HG02852 (cell line): ENCODE data around the gene KRT71.

Source experiments
- ATAC-seq: cut with Tn5 transposase; IDR thresholded peaks from one replicate; pipeline ENCODE4 v1.9.1; 2021; ENCODE audit warnings: mild to moderate bottlenecking, moderate library complexity; ENCODE audit not compliant: unreplicated experiment

The KRT71 gene

DNA sequence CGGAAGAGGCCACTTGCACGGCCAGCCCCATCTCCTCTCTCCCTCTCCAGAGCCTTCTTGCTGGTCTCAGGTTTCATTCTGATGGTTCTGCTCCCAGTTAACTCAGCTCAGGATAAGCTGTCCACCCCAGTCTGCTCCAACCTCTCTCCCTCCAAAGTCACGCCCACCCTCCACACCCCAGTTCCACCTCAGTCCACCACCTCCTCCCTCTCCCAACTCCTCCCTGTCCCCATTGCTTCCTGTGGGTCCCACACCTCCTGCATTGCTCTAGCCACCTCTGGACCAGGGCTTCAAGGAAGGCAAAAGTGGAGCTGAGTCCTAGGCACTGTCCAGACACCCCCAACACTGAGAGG lies 13.1 kb downstream of the KRT71 start:
- no peak for ATAC-seq

DNA sequence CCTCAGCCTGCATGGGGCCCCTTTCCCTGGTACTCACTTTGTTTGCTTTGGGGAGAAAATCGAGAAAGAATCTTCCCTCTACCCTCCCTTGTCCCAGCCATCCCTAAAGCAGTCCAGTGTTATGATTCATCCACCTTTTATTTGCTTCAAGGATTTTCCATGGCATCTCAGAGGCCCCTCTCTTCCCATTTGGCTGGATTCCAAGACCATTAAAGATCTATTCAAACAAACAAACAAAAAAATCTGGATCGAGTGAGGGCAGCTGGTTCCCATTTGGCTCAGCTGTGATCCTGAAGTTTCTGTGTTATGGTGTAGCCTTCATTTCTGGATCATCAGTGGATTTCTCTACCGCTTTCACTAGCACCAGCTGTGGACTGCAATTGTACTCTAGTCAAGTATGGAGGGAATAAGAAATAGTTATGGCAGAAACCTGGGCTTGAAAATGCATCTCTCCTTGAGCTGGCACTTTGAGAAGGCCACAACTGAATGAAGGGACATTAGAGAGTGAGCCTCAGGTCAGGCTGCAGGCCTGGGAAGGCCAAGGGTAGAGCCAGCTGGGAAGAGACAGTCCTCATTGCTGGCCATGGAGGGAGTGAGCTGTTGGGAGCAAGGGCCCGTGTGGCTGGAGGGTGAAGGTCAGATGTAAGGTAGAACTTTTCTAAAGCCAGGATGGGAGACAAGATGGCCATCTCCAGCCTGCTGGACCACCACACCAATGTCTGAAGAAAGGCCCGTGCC lies 13.7 kb downstream of the KRT71 start:
- ATAC-seq = no peak

DNA sequence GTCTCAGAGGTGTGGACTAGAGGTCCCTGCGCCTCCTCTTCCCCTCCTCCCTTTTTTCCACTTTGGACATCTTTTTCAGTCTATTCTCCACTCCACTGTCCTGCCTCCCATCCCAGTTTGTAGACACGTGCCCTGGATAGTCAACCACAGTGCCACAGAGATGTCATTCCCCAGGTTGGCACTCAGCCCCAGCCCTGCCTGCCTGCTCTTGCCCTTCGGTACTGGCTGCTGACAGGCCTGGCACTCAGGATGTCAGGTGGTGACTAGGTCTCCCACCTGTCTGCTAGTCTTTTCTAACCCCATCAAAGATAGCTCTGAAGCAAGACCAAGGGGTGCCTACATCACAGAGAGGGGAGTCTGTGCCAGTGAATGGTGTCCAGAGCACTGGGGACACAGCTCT lies 15.8 kb downstream of the KRT71 start:
- no peak for ATAC-seq

DNA sequence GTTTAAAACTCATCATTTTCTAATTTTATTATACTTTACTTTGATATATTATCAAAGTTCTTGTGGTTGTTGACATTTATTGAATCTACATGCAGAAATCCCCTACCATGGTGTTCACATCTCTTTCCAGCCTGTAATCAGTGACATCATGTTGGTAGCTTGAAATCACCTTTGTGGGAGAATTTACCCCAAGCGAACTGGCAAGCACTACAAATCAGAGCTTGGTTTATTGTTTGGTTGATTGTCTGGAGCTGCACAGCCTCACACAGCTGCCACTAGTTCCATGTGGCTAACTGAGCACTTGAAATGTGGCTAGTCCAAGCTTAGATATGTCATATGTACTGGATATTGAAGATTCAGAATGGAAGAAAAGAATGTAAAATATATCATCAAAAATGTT lies 17.4 kb downstream of the KRT71 start:
- ATAC-seq = no peak

DNA sequence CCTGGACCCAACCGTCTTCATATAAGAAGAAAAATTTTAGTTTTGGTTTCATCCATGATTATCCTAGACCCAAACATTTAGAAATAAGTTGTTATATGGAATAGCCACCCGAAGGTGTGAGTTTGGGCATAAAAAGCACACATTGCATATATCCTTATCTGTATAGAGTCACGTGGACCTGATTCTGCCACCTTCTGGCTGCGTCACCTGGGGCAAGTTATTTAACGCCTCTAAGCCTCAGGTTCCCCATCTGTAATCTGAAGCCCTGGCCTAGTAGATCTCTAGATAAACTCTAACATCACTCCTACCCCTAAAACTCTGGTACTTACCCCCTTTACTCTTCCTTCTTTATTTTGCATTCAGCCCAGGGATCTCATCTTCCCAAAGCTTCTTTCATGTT lies 18.5 kb downstream of the KRT71 start:
- no peak for ATAC-seq

DNA sequence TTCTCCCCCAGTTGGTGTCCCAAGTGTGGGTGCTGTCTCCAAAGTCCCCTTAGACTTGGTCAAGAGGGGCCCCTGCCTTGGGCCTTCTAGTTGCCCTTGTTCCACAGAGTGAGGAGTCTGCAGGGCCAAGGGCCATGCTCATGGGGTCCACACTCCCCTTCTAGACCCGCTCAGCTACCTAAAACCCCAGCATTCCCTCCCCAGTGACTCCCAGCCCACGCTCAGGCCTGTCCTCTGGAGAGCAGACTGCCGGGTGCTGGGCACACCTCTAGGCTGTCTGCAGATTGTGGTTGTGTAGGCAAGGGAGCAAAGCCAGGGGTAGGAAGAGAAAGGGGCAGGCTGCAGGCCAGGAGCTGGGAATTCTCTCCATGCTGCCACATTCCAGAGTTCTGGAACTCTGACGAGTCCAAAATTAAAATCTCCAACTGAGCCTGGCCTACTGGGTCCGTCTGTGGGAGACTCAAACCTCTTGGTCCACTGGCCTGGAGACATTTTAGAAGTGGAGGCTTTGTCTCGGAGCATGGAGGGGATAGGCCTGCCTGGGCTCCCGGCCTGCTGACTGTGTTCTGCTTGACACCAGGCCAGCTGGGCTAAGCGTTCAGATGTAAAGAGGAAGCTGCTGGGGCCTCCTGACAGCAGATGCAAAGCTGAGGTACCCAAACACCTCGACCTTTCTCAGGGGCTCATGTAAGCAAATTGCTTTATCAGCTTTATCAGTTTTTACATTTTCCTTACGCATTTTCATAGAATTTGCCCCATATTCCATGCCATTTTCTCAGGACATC lies 19.1 kb downstream of the KRT71 start:
- no peak for ATAC-seq

DNA sequence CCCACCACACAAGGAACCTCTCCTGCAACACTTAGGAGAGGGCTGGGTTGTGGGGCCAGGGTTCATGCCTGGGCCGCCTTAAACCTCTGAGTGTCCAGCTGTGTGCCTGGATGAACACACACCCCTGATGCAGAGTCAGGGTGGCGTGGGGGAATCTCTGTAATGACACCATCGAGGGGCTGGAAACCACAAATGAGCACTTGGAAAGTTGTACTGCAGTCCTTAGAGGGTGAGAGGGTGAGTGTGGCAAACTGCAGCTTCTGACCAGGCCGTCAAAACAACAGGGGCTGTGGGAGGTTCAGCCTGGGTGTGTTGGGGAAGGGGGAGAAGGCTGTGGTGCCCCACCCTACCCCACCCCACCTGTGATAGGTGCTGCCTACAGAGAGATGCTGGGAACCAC lies 20.3 kb downstream of the KRT71 start:
- ATAC-seq = no peak

DNA sequence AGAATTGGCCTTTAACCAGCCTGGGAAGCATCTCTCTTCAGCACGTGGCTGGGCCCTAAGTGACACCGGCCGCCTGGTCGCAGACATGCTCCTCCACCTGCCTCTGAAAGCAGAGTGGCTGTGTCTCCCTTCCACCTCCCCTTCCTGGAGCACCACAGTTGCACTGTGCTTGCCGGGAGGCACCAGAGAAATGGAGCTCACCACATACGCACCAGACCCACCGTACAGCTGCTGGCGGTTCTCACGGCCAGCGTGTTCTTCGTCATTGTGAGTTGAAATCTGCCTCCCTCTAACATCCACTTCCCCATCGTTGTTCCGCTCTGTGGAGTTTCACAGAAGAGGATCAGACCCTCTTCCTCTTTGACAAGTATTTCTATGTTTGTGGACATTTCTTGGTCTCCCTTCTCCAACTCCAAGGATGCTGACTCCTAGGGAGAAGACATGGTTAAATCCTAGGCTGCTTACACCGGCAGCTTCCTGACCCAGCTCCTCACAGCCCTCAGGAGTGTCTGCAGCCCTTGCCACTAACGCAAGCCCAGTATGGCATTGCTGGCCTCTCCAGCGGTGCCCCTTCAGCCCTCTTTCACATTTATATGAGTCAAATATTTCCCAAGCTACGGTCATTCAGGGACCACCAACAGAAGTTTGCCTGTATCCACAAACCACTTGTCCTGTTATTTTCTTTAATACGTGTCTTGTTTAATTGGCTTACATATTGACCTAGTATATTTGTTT lies 21.2 kb downstream of the KRT71 start:
- ATAC-seq = no peak

DNA sequence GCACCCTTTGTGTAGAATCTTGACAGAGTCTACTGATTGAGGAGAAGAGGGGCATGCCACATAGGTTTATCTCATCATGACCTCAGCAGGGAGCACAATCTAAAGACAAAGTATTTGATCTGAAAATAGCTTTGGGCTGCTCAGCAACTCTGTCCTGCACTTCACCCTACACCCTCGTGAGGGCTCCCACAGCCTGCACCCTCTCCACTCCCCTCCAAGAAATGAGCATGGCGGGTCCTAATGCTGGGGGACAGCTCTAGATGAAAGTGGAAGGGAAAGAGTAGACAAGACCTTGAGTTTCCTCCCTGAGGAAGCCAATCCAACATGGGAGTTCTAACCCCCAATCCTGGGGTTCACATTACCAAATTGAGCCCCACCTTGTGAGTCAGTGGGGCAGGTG lies 22.0 kb downstream of the KRT71 start:
- no peak for ATAC-seq

DNA sequence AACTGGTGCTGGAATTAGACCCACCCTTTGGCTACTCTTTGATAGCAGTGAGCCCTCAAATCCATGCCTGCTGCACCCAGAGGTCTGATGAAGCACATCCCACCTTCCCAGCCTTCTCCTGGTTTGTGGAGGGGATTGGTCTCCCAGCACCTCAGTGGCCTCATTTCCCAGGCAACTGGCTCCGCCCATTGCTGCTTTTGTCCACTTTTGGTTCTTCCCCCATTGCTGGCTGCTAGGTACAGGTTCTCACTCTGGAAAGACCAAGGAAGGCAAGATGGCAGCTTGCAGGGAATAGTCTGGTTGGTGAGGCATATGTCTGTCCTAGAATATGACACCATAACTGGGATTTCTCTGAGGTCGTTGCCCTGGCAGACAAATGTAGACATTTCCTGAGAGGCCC lies 22.6 kb downstream of the KRT71 start:
- ATAC-seq = no peak

DNA sequence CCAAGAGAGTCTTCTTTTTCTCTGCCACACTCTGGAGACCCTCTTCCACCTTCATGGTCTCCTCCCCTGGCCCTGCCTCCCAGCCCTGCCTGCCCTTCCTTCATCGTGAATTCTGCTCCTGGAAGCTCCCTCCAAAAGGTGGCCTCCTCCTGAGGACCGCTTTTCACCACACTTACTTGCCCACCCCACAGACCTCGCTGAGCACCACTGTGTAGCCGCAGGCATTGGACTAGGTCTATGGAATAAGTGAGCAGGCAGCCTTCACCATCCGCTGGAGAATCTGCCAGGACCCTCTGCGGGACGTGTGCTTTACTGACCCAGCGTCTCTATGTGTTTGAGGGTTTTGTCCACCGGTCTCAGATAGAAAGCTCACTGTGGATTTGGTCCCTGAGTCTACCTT lies 23.1 kb downstream of the KRT71 start:
- no peak for ATAC-seq

DNA sequence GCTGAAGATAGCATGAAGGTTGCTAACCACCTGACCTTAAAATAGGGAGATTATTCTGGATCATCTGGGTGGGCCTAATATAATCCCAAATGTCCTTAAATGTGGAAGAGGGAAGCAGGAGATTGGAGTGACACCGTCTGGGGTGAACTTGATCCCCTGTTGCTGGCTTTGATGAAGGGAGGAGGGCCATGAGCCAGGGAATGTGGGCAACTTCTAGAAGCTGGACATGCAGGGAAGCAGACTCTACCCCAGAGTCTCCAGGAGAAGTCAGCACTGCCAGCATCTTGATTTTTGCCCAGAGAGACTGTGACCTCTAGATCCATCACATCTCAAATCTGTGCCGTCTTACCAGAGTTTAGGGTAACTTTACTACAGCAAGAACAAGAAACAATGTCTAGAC lies 23.5 kb downstream of the KRT71 start:
- no peak for ATAC-seq

DNA sequence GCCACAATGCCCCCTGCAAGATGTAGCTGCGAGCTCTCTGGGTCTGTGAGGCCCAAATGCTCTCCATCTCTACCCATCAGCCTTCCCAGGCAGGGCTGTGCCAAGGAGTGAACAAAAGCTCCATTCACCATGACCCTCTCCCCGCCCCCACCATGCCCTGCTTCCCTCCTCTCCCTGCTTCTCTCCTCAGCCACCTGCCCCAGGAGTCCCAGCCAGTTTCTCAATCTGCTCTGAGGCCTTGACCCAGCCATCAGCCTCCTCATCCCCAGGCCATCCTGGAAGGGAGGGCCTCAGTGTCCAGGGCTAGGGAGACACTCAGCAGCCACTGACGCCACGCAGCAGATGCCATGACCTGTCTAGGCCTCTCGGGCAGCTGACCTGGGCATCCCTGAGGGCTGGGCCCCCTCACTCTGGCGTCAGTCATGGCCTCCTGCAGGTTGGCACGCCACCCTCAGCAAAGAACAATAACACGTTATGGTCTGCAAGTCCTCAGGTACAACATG lies 24.3 kb downstream of the KRT71 start:
- ATAC-seq = no peak

DNA sequence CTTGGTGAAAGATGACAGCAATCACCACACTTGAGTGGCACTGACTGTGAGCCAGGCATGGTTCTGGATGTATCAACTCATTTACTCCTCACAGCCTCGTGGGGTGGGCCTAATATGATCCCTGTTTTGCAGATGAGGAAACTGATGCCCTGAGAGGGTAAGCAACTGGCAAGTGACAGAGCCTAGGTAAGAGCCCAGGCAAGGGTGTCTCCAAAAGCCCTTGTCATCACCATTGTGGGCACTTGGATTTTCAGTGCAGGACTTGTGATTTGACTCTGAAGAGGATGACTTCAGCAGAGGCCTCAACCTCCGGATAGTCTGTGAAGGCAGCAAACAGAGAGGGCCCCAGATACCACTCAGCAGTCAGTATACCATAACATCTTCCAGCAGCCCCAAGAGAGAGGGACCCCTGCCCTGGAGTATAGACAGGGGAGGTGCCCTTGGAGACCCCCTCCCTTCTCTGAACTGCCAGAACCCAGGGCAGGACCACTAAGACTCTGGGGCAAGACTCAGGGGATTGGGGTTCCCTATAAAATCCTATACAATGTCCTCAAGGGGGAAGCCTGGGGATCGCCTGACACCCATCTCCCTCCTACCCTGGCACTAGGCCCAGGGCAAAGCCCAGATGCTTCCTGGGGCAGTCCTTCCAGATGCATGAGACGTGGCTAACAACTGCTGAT lies 25.7 kb downstream of the KRT71 start:
- no peak for ATAC-seq

DNA sequence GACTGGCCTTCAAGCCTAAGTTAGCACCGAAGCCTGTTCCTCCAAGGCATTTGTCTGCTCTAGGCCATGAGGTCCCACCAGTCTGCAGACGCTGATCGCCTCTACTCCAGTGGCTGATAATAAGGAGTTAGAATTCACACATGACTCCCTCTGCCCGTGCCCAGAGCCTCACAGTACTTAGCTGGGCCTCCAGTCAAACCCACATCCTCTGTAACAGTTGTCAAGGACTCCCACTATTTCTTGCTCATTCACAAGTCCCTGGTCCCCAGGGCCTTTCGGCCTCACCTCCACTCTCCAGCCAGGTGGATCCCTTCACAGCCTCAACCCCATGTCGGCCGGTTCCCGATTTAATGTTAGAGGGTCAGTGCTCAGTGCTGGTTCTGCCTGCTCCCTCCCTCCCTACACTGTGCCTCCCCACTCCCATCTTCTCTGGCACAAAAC lies 26.4 kb downstream of the KRT71 start:
- no peak for ATAC-seq

DNA sequence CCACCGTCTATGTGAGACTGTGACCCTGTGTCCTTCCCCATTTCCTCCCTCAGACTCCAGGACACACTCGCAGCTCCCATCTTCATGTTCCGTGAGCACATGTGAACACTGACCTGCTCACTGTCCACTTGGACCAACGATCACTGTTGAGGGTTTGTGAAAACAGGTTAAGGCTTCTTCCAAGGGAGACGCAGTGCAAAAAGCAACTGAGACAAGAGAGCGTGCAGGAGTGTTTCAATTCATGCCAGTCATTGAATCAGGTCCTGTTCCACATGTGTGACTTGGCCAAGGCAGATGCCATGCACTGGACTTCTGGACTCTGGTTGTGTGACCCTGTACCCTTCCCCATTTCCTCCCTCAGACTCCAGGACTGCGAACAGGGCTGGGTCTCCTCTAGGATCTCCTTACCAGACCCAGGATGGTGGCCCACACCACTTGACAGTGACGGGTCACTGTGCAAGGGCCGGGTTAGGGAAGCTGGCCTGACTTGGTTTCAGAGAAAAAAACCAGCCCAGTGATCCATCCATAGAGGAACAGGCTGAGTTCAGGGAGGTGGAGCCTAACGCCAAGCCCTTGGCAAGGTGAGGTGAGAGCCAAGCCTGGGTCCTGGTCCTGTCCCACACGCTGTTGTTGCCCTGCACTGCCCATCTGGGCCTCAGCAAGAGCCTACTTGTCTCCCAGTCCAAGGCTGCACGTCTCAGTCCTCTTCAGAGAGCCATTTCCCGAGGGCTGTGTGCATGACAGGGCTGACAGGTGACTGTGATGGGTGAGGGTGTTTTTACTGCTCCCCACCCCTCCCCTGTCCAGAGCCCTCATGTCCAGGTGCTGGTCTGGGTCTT lies 27.1 kb downstream of the KRT71 start:
- ATAC-seq = no peak

DNA sequence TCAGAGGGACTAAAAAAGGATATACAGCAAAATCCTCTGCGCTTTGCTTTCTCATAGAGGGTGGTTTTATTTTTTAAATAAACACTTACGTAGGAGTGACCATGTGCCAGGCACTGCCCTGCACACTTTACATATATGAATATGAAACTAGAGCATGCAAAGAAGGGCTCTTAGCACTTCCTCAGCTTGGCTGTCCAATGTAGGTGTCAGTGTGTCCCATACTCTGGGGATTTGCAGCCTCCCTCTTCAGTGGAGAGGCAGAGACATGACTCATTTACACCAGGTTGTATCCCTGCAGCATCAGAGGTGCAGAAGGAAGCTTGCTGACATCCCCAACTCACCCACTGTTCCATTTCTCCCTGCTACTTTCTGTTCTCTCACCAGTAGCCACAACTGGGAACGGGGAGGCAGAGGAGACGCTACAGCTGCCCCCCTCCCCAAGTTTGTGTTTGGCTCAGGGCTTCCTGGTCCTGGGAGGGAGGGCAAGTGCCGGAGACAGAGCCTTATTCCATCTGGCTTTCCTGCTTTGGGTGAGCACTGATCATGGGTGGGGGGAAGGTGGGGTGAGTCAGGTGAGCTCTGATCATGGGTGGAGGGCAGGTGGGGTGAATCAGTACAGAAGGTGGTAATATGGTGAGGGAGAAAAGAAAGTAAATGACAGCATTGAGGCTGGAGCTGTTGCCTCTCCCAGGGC lies 27.9 kb downstream of the KRT71 start:
- peak; percentile 52 for ATAC-seq

DNA sequence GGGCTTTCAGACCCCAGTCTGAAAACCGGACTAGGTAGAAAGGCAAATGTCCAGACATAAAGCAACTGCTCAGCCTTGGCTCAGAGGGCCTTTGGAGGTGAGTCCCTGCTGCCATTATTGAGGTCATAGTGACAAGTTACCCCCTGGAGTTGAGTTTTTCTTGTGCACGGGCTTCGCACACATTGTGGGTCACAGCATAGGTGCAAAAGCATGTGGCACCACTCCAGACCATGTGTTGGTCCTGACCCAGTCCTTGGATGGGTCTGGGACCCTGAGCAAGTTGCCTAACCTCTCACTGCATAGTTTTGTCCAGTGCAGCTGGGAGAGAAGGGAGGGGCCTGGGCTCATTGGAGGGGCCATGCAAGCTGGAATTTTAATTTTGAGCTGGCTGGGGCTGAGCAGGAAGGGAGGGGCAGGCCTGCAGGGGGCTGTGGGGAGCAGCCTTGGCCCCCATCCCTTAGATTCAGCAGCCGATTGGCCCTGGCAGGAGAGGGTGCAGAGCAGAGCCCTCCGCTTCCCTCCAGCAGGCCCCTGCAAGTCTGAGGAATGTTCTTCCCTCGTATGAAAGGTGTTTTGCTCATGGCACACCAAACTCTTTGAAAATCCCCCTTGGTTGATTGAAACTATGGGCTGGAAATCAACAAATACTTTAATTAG lies 28.6 kb downstream of the KRT71 start:
- no peak for ATAC-seq

DNA sequence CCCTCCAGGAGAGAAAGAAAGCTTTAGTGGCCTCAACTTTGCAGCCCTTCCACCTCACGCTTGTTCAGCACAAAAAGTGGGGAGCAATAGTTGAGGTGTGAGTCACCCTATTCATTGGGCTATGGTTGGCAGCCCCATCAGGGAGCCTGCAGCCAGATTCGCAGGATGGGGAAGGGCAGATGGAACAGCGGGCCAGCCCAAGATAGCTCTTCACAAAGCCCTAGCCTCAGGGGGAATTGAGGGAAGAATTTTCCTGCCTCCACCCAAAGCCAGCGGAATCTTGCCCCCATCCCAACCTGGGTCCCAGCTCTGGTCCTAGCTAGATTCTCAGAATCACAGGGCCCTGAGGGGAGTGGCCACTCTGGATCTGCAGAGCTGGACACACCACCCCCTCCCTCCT lies 29.1 kb downstream of the KRT71 start:
- no peak for ATAC-seq
